Adrenal gland (tissue), 5 donors: ENCODE results near the gene EPHB2.

Experiments
- POLR2A ChIP-seq, 2 donors: fragments of 450-650 bp; IDR thresholded peaks; one replicate each; pipeline ENCODE4 v1.6.1; 2017; ENCODE audit warnings: antibody characterized with exemption in 2 of 2, mild to moderate bottlenecking in 2 of 2, moderate library complexity in 1 of 2
- TF ChIP-seq, protein P1 (sequence below), 6 experiments: fragments of 450-650 bp in 4 of 6; fragments of 200-600 bp in 2 of 6; sonication (generic) in 1 of 6; IDR thresholded peaks; 1 replicate in 5 of 6; 2 replicates in 1 of 6; pipeline versions ENCODE4 v1.5.1 to v1.8.0; 2016 to 2021; ENCODE audit warnings: antibody characterized with exemption in 6 of 6, mild to moderate bottlenecking in 2 of 6, moderate library complexity in 1 of 6
- donor health status: DM: no; HTN: no; CAD: no.

- TF ChIP-seq, protein P1, sequence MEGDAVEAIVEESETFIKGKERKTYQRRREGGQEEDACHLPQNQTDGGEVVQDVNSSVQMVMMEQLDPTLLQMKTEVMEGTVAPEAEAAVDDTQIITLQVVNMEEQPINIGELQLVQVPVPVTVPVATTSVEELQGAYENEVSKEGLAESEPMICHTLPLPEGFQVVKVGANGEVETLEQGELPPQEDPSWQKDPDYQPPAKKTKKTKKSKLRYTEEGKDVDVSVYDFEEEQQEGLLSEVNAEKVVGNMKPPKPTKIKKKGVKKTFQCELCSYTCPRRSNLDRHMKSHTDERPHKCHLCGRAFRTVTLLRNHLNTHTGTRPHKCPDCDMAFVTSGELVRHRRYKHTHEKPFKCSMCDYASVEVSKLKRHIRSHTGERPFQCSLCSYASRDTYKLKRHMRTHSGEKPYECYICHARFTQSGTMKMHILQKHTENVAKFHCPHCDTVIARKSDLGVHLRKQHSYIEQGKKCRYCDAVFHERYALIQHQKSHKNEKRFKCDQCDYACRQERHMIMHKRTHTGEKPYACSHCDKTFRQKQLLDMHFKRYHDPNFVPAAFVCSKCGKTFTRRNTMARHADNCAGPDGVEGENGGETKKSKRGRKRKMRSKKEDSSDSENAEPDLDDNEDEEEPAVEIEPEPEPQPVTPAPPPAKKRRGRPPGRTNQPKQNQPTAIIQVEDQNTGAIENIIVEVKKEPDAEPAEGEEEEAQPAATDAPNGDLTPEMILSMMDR (IDR thresholded peaks at IDR 0.05), result no peak
- TF ChIP-seq POLR2A (IDR thresholded peaks at IDR 0.05), result no peak
These were observed 63.6 kb downstream of the EPHB2 start for GRCh38 chr1:22773981-22774832.
